ENCODE results near the gene HCK. TPM values are rescaled to one million over a fixed set of nuclear protein-coding genes. Genes with fewer than 3 reads are reported as not detected.

The HCK gene
- total RNA-seq, 1 experiment from 2014 or later: not detected

DNA sequence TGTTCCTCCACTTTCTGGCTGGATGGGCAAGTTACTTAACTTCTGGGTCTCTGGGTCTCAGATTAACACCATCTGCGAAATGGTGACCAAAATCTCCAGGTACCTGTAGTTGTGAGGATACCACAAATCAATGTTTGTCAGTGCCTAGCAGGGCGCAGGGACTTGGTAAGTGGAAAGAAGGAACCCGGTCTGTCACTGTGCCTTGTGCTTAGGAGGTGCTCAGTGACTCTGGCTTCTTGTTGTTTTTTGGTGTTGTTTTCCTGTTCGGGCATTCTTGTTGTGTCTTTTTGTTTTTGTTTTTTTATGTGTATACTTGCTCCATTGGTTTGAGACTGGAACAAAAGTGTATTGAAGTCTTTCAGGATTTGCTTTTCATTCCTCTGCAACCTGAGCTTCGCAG is 75.3 kb downstream of the HCK start:
- no peak for DNase-seq (ENCODE audit: low read depth)

DNA sequence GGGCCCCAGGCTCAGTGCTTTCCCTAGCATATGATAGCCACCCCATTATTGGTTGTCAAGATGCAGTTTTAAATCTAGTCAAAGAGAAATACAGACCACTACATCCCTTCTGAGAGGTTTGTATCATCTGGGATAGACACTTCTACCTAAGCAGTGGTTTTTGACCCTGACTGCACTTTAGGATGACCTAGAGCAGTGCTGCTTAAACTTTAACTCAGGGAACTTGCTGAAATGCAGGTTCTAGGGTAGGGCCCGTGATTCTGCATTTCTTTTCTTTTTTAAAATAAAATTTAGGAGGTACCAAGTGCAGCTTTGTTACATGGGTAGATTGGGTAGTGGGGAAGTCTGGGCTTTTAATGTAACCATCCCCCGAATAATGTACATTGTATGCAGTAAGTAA is 76.1 kb downstream of the HCK start:
- no peak for DNase-seq (ENCODE audit: low read depth)

DNA sequence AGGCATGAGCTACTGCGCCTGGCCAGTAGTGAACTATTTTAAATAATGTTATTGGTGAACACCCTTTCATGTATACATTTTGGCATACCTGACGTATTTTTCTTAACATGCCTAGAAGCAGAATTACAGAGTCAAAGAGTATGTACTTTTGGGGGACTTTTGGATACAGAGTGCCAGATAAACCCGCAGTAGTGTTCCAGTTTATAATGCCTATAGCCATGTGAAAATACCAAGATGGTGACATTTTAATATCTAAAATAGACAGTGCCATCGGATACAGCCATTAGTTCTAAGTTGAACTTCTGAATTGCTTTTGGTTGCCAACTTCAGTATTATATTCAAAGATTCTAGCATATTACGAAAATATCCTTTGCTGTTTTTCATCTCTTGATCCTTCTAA is 77.8 kb downstream of the HCK start:
- DNase-seq (ENCODE audit: low read depth): no peak

DNA sequence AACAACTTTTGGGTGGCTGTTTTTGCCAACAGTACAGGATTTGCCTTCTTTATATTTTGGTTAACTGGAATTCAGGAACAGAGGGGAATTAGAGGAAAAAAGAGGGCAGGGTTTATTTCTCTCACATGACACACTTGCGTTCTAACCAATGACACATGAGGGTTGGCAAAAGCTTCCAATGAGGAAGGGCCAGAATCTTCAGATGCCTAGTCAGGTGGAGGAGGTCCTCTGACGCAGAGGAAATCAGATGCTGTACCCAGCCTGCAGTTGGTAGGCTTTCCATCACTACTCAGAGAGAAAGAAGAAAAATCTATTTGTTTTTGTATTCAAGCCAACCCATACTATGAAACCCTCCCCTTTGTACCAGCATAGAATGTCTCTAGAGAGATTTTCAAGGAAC is 78.3 kb downstream of the HCK start:
- no peak for DNase-seq (ENCODE audit: low read depth)

DNA sequence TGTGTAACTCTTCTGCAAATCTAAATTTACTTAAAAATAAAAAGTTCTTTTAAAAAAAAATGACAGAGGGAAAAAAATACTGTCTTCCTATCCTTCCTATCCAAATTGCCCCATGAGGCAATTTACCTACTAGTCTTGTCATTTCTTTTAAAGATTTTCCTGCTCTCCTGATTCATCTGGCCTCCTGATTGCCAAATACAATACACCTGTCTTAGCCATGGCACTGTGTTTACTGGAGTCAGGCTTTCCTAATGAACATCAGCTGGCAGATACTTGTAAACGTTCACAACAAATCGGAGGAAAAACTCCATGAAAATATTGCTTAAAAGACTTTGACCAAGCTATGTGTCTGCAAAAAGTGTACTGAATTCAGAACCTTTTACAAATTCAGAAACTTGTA is 78.9 kb downstream of the HCK start:
- DNase-seq (ENCODE audit: low read depth): no peak

DNA sequence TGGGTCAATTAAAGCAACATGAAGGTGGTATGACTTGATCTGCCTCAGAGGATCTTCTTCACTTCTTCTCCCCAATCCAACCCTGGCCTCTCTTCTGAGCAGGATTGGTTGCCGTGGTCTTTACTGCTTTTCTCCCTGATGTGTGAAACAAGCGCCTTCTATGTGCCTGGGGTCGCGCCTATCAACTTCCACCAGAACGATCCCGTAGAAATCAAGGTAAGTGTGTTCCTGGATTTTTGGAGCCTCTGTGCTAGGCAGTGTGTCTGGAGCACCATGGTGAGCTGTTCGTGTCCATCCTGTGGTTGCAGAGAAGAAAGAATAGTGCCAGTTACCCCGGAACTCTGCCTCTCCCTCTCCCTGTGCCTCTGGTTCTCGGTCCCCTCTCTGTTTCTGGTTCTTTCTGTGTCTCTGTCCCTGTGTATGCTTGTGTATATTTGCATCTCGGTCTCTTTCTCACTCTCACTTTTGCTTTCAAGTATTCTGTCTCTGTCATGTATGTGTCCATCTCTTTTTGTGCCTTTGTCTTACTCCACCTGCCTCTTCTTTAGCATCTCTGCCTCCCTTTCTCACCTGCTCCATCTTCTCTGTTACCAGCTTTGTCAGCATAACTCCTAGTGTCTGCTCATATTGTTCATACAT is 81.0 kb downstream of the HCK start:
- DNase-seq (ENCODE audit: low read depth): no peak

DNA sequence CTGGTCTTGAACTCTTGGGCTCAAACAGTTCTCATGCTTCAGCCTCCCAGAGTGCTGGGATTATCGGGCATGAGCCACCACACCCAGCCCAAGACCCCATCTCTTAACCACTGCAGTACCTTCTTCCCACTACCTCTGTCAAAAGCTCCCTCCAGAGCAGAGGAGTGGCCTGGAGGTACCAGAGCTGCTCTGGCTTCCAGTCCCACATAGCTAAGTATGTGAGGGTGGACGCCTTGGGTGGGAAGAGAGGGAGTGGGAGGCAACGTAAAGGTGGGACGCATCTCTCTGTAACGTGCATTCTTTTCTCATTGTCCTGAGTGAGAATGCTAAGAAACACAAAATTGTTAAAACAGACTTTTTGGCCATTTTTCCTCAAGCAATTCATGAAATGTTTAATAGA is 82.0 kb downstream of the HCK start:
- no peak for DNase-seq (ENCODE audit: low read depth)

DNA sequence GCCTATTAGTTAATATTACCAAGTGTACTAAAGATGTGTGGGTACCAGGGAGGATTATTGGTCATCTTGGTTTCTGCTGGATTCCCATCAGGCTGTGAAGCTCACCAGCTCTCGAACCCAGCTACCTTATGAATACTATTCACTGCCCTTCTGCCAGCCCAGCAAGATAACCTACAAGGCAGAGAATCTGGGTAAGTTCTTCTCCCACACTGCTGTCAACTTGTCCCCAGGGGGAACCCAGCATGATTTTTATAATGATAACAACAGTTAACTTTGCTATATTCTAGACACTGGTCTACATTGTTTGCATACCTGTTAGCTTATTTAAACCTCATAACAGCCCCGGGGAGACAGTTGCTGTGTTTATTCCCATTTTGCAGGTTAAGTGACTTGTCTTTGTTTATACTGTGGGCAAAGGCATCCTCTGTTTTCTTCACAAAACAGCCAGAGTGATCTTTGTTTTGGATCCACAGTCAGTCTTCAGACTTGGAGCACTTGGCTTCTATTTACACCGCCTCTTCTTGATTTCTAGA is 84.0 kb downstream of the HCK start:
- no peak for DNase-seq (ENCODE audit: low read depth)

DNA sequence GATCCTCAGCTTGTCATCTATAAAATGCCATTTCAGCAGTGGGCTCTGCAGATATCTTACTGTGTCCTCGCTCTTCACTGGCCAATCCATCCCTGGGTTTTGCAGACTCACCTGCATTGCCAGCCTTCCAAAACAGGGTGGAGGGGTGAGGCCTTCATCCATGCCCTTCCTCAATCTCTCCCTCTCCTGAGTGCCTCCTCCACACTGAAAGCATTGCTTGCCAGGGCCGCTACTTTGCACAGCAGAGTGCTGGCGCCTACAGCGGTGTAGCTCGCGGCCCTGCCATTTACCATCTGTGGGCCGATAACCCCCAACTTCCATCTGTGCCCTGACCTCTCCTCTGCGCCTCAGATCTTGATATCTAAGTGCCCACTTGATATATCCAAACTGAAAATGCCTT is 86.9 kb downstream of the HCK start:
- no peak for DNase-seq (ENCODE audit: low read depth)

DNA sequence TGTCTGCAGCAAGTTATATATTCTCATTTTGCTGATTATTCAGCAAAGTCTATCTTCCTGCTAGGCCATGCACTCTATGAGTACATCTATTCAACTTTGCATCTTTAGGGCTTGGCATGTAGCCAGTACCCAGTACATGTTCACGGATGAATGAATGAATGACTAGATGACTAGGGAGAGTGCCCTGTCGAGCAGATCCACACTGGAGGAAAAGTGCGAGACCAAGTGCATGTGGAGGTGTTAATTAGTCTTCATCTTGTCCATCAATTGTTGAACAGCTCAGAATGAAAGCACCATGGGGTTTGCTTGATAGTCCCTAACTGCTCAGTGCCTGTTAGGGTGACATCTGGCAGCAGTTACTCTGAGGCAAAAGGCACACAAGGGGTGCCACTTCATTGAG is 87.9 kb downstream of the HCK start:
- DNase-seq (ENCODE audit: low read depth): no peak

DNA sequence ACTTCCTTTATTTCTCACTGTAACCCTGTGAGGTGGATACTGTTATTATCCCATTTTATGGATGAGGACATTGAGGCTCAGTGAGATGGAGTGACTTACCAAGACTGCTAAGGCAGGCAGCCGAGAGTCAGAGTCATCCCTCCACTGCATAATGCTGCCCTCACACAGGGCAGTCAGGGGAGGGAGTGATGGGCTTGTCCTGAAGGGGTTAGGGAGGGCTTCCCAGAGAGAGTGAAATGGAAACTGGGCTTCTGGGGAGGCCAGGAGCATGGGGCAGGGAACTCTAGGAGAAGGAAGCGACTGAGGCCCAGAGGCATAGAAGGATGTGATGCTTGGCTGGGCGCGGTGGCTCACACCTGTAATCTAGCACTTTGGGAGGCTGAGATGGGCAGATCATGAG is 88.6 kb downstream of the HCK start:
- DNase-seq (ENCODE audit: low read depth): no peak

DNA sequence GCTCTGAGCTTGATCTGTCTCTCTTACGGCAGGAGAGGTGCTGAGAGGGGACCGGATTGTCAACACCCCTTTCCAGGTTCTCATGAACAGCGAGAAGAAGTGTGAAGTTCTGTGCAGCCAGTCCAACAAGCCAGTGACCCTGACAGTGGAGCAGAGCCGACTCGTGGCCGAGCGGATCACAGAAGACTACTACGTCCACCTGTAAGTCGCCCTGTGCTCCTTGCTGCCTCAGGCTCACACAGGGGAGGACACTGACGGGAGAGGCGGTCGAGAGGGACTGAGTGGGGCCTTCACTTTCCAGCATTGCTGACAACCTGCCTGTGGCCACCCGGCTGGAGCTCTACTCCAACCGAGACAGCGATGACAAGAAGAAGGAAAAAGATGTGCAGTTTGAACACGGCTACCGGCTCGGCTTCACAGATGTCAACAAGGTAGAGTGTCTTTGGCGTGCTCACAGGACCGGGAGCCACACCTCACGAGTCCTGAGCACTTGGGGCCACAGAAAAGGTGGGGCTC is 89.5 kb downstream of the HCK start:
- no peak for DNase-seq (ENCODE audit: low read depth)

DNA sequence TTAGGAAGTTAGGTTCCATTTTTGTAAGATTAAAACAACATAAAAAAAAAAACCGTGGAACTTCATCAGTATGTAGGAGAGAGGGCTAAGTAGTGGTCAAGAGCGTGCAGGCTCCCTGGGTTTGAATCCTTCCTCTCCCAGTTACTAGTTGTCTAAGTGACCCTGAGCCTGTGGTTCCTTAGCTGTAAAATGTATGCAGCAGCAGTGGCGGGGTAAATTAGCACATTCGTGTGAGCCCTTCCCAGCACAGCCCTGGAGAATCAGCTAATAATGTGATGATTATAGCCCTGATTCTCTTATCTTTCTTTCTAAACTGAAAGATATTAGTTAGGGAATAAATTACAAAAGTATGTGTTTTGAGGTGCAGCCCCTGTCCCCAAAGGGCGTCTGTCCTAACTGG is 90.0 kb downstream of the HCK start:
- DNase-seq (ENCODE audit: low read depth): no peak

DNA sequence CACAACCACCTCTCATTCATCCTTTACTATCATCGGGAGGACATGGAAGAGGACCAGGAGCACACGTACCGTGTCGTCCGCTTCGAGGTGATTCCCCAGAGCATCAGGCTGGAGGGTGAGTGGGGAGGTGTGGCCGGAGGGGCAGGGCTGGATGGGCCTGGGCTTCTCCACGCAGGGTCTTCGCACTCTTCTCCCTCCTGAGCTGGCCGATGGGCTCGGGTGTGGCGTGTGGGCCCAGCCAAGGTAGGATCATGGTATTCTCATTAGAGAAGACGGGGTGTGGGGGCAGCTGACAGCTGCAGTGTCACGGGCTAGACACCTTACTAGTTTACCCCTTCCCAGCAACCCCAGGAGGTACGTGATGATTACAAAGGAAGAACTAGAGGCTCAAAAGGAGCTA is 90.9 kb downstream of the HCK start:
- DNase-seq (ENCODE audit: low read depth): no peak

DNA sequence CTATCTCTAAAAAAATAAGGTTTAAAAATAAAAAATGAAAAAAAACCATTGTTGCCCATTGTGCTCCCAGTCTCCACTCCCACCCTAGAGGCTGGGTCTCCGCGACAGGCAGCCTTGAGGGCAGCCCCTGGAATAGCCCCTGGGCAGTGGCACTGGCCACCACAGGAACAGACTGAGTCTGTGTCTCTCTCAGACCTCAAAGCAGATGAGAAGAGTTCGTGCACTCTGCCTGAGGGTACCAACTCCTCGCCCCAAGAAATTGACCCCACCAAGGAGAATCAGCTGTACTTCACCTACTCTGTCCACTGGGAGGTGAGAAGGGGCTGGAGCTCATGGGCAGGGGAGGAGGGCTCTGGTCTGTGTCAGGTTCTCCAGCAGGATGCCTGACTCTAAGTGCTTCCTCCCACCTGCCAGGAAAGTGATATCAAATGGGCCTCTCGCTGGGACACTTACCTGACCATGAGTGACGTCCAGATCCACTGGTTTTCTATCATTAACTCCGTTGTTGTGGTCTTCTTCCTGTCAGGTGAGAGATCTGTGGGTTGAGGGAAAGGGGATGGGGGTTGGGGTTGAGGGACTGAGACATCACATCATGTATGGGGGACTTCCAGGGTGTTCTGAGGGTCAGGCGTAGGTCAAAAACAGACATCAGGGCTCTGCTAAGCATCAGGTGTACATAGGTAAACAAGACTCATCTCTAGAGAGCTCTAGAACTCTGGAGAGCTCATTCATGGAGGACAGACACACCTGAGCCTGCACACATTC is 93.0 kb downstream of the HCK start:
- no peak for DNase-seq (ENCODE audit: low read depth)

DNA sequence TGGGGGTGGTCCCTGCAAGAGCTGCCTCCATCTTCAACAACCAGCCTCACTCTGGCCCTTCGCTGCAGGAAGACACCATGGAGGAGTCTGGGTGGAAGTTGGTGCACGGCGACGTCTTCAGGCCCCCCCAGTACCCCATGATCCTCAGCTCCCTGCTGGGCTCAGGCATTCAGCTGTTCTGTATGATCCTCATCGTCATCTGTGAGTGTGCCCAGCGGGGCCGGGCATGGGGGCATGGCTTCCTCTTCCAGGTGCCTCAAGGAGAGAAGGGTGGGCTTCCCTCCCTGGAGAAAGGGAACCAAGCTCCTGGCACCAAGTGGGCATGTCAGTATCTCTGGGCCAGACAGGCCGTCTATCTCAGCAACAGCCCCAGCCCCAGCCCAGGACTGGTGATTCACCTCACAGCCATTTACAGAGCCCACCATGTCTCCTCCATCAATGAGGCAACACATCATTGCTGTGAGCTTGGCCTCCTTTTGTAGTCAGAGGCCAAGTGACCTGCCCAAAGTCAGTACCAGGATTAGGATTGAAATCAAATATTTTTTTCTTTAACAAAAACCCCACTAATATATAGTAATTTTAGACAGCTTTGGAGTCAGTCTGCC is 97.6 kb downstream of the HCK start:
- no peak for DNase-seq (ENCODE audit: low read depth)

DNA sequence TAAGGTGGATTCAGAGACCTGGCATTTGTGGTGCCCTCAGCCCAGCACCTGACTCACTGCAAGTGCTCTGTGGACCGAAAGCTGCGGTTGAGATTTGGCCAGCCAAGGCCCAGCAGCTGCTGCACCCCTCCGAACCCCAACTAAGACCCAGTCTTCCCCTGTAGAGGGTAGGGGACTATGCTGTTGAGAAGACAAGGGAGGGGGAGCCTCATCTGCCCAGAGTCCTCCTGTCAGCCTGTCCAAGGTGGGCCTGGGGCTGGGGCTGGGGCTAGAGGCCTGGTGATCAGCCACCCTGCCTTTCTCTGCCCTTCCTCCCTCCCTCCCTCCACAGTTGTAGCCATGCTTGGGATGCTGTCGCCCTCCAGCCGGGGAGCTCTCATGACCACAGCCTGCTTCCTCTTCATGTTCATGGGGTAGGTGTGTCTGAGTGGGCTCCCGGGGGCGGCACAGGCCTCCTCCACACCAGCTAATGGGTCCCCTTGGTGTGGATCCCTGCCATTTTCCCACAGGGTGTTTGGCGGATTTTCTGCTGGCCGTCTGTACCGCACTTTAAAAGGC is 98.3 kb downstream of the HCK start:
- DNase-seq (ENCODE audit: low read depth): no peak

Other genes starting within 250 kb of the HCK start
- 0.36 and 0.59 TPM in 2 replicates for gene MYLK2, start 232.9 kb upstream of the HCK start, total RNA-seq (2014; rRNA removed; shearing (Covaris generic))
- gene FOXS1, start 206.6 kb upstream of the HCK start, total RNA-seq (2014; rRNA removed; shearing (Covaris generic)): 0.24 and 0.39 TPM in 2 replicates
- gene DUSP15, start 181.7 kb upstream of the HCK start, total RNA-seq (2014; rRNA removed; shearing (Covaris generic)): not detected in 2 replicates
- gene TTLL9, start 181.6 kb upstream of the HCK start, total RNA-seq (2014; rRNA removed; shearing (Covaris generic)): not detected in 2 replicates
- gene PDRG1, start 100.2 kb upstream of the HCK start, total RNA-seq (2014; rRNA removed; shearing (Covaris generic)): 11.2 and 12.7 TPM in 2 replicates
- not detected in 2 replicates for gene XKR7, start 84.1 kb upstream of the HCK start, total RNA-seq (2014; rRNA removed; shearing (Covaris generic))
- gene CCM2L, start 41.8 kb upstream of the HCK start, total RNA-seq (2014; rRNA removed; shearing (Covaris generic)): not detected in 2 replicates
- 45.4 and 52.9 TPM in 2 replicates for gene TM9SF4, start 57.5 kb downstream of the HCK start, total RNA-seq (2014; rRNA removed; shearing (Covaris generic))
- gene PLAGL2, start 155.5 kb downstream of the HCK start, total RNA-seq (2014; rRNA removed; shearing (Covaris generic)): 5.9 and 6.0 TPM in 2 replicates
- gene POFUT1, start 155.6 kb downstream of the HCK start, total RNA-seq (2014; rRNA removed; shearing (Covaris generic)): 65.2 and 81.3 TPM in 2 replicates
- gene KIF3B, start 225.4 kb downstream of the HCK start, total RNA-seq (2014; rRNA removed; shearing (Covaris generic)): 26.3 and 27.5 TPM in 2 replicates